ENCODE data around the gene BRD3. TPM values are rescaled to one million over a fixed set of nuclear protein-coding genes. Genes with fewer than 3 reads are reported as not detected.

BRD3 gene
- total RNA-seq, 1 donor from 2014 or later: 128 TPM

- H3K27ac Mint-ChIP-seq (ENCODE audit: unreplicated experiment): peak overlapping the region; percentile 28
- DNase-seq: peak; percentile 23
- peaks cover 8% of the 10 kb centered on the region for H3K9me3 Mint-ChIP-seq (ENCODE audit: unreplicated experiment)
- TF ChIP-seq CTCF (IDR thresholded peaks at IDR 0.05; ENCODE audit: partially characterized antibody, unreplicated experiment): no peak
- H3K36me3 Mint-ChIP-seq (ENCODE audit: unreplicated experiment): no peaks in the 10 kb centered on the region
- peaks cover 5% of the 10 kb centered on the region for H3K27me3 Mint-ChIP-seq (ENCODE audit: unreplicated experiment)
- H3K4me1 Mint-ChIP-seq (ENCODE audit: low read depth, unreplicated experiment): peaks cover 32% of the 10 kb centered on the region
- H3K4me3 Mint-ChIP-seq (ENCODE audit: unreplicated experiment): peak overlapping the region; percentile 42
Observed at GRCh38 chr9:134054891-134055811, 12.7 kb downstream of the BRD3 start.

GRCh38 chr9:134053941-134054761 is 13.7 kb downstream of the BRD3 start:
- no peak for TF ChIP-seq CTCF (IDR thresholded peaks at IDR 0.05; ENCODE audit: partially characterized antibody, unreplicated experiment)
- Mint-ChIP-seq H3K4me3 (ENCODE audit: unreplicated experiment) (no peak overlapping the region), H3K27me3 (ENCODE audit: unreplicated experiment) (peaks cover 5% of the 10 kb centered on the region), H3K36me3 (ENCODE audit: unreplicated experiment) (no peaks in the 10 kb centered on the region), H3K9me3 (ENCODE audit: unreplicated experiment) (peaks cover 8% of the 10 kb centered on the region), H3K4me1 (ENCODE audit: low read depth, unreplicated experiment) (peaks cover 31% of the 10 kb centered on the region), H3K27ac (ENCODE audit: unreplicated experiment) (no peak overlapping the region)
- peak; percentile 19 for DNase-seq

DNA sequence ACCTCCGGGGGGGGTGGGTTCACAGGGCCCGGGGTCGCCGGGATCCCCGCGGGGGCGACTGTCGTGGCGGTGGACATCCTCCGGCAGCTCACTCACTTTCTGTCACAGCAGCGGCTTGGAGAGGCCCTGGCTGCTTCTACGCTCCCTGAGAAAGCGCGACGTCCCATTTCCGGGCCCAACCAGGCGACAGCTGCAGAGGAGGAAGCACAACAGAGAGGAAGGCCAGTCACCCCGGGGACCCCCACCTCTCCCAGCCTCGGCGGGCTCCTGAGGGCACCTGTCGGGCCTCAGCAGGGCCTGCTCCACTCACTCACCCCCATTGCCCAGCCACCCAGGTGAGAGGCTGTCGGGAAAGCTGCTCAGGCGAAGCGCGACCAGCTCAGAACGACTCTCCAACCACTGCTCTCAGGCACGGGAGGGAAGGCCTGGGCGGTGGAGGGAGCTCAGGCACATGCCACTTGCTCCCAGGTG is 14.4 kb downstream of the BRD3 start:
- Mint-ChIP-seq H3K36me3 (ENCODE audit: unreplicated experiment) (no peaks in the 10 kb centered on the region), H3K4me1 (ENCODE audit: low read depth, unreplicated experiment) (peaks cover 23% of the 10 kb centered on the region), H3K27ac (ENCODE audit: unreplicated experiment) (no peak overlapping the region)

DNA sequence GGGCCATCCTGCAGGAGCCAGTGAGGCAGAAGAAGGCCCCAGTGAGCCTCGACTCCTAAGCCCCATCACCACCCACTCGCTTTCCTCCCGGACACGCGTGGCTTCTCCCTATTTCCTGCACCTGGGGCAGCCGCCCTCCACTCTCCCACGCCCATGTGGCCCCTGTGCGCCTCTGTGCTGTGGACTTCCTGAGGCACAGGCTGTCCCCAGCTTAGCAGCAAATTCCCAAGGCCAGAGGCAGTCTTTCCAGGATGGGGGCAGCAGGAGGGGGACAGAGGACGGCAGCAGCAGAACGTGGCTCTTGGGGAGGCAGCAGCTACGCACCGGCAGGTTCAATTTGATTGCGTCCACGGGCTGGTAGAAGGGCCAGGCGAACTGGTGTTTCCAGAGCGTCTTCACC is 14.9 kb downstream of the BRD3 start:
- Mint-ChIP-seq H3K27ac (ENCODE audit: unreplicated experiment) (no peak overlapping the region), H3K27me3 (ENCODE audit: unreplicated experiment) (peaks cover 5% of the 10 kb centered on the region), H3K4me3 (ENCODE audit: unreplicated experiment) (no peak overlapping the region), H3K4me1 (ENCODE audit: low read depth, unreplicated experiment) (peaks cover 21% of the 10 kb centered on the region), H3K9me3 (ENCODE audit: unreplicated experiment) (peaks cover 8% of the 10 kb centered on the region), H3K36me3 (ENCODE audit: unreplicated experiment) (no peaks in the 10 kb centered on the region)
- TF ChIP-seq CTCF (IDR thresholded peaks at IDR 0.05; ENCODE audit: partially characterized antibody, unreplicated experiment): no peak
- no peak for DNase-seq

More for the DNA sequence above, 14.4 kb downstream of the BRD3 start:
- Mint-ChIP-seq H3K9me3 (ENCODE audit: unreplicated experiment) (peaks cover 8% of the 10 kb centered on the region), H3K4me3 (ENCODE audit: unreplicated experiment) (no peak overlapping the region), H3K27me3 (ENCODE audit: unreplicated experiment) (peaks cover 5% of the 10 kb centered on the region)
- no peak for TF ChIP-seq CTCF (IDR thresholded peaks at IDR 0.05; ENCODE audit: partially characterized antibody, unreplicated experiment)
- DNase-seq: peak; percentile 25

Measured in glutamatergic neuron (in vitro differentiated cells).